H9 (cell line): ENCODE data around the gene CLMN. TPM values are rescaled to one million over a fixed set of nuclear protein-coding genes. Genes with fewer than 3 reads are reported as not detected.

Experiments used
- DNase-seq: peaks from one replicate; pipeline ENCODE4 v3.0.0-alpha.2; 2017
- H2AFZ ChIP-seq: one replicate; pipeline ENCODE4 v1.6.1; 2013; ENCODE audit warnings: mild to moderate bottlenecking, low read length, control low read depth, moderate library complexity
- H2AK5ac ChIP-seq: 2 replicates; pipeline ENCODE4 v1.6.1; 2013; ENCODE audit warnings: low read length, control low read depth, mixed read lengths; ENCODE audit not compliant: insufficient read length
- H2BK120ac ChIP-seq: one replicate; pipeline ENCODE4 v1.6.1; 2013; ENCODE audit warnings: low read depth, mild to moderate bottlenecking, low read length, control low read depth, inconsistent platforms; ENCODE audit not compliant: poor library complexity, severe bottlenecking
- H2BK12ac ChIP-seq: 2 replicates; pipeline ENCODE4 v1.6.1; 2013; ENCODE audit warnings: low read length, control low read depth, mixed read lengths, low read depth; ENCODE audit not compliant: insufficient read length
- H2BK15ac ChIP-seq: 2 replicates; pipeline ENCODE4 v1.6.1; 2013; ENCODE audit warnings: low read depth, low read length, control low read depth
- H2BK20ac ChIP-seq: one replicate; pipeline ENCODE4 v1.6.1; 2013; ENCODE audit warnings: low read depth, mild to moderate bottlenecking, low read length, control low read depth, inconsistent platforms; ENCODE audit not compliant: poor library complexity, severe bottlenecking
- H2BK5ac ChIP-seq: 2 replicates; pipeline ENCODE4 v1.6.1; 2013; ENCODE audit warnings: low read length, control low read depth, mixed read lengths; ENCODE audit not compliant: insufficient read length
- H3K14ac ChIP-seq: 2 replicates; pipeline ENCODE4 v1.6.1; 2013; ENCODE audit warnings: low read length, control low read depth; ENCODE audit not compliant: insufficient read depth
- H3K18ac ChIP-seq: 2 replicates; pipeline ENCODE4 v1.6.1; 2013; ENCODE audit warnings: low read depth, mild to moderate bottlenecking, mixed read lengths, low read length, control low read depth; ENCODE audit not compliant: insufficient read length
- H3K23ac ChIP-seq: 2 replicates; pipeline ENCODE4 v1.6.1; 2013; ENCODE audit warnings: low read length, control low read depth, mixed read lengths, low read depth; ENCODE audit not compliant: insufficient read length
- H3K23me2 ChIP-seq: 2 replicates; pipeline ENCODE4 v1.6.1; 2013; ENCODE audit warnings: low read depth, mild to moderate bottlenecking, mixed read lengths, low read length, control low read depth; ENCODE audit not compliant: insufficient read length, poor library complexity, severe bottlenecking
- H3K27ac ChIP-seq: 2 replicates; pipeline ENCODE4 v1.5.1; 2013; ENCODE audit warnings: low read length, control low read depth, mixed read lengths, low read depth; ENCODE audit not compliant: insufficient read length
- H3K27me3 ChIP-seq: 2 replicates; pipeline ENCODE4 v1.6.1; 2013; ENCODE audit warnings: low read length, control low read depth, inconsistent platforms; ENCODE audit not compliant: insufficient read depth
- H3K4ac ChIP-seq: 2 replicates; pipeline ENCODE4 v1.6.1; 2013; ENCODE audit warnings: low read depth, mild to moderate bottlenecking, control low read depth, inconsistent platforms, low read length, moderate library complexity
- H3K4me1 ChIP-seq: 2 replicates; pipeline ENCODE4 v1.6.1; 2013; ENCODE audit warnings: low read length, control low read depth, inconsistent platforms; ENCODE audit not compliant: insufficient read depth
- H3K4me2 ChIP-seq: 2 replicates; pipeline ENCODE4 v1.6.1; 2013; ENCODE audit warnings: low read length, control low read depth, mixed read lengths; ENCODE audit not compliant: insufficient read length, insufficient read depth
- H3K56ac ChIP-seq: 2 replicates; pipeline ENCODE4 v1.6.1; 2013; ENCODE audit warnings: low read depth, mild to moderate bottlenecking, mixed read lengths, low read length, control low read depth; ENCODE audit not compliant: insufficient read length
- H3K79me1 ChIP-seq: 2 replicates; pipeline ENCODE4 v1.6.1; 2013; ENCODE audit warnings: low read depth, mild to moderate bottlenecking, moderate library complexity, low read length, control low read depth, inconsistent platforms; ENCODE audit not compliant: insufficient read depth, poor library complexity, severe bottlenecking
- H3K79me2 ChIP-seq: 2 replicates; pipeline ENCODE4 v1.6.1; 2013; ENCODE audit warnings: low read length, control low read depth, inconsistent platforms; ENCODE audit not compliant: insufficient read depth
- H3K9ac ChIP-seq: 2 replicates; pipeline ENCODE4 v1.6.1; 2013; ENCODE audit warnings: low read length, control low read depth, mixed read lengths; ENCODE audit not compliant: insufficient read length; ENCODE audit errors: extremely low read depth
- H3K9me3 ChIP-seq: one replicate; pipeline ENCODE4 v1.6.1; 2013; ENCODE audit warnings: low read depth, low read length, inconsistent platforms; ENCODE audit not compliant: control insufficient read depth
- H3T11ph ChIP-seq: one replicate; pipeline ENCODE4 v1.6.1; 2013; ENCODE audit warnings: mild to moderate bottlenecking, low read length, control low read depth, inconsistent platforms
- H4K20me1 ChIP-seq: one replicate; pipeline ENCODE4 v1.6.1; 2013; ENCODE audit not compliant: control insufficient read depth, insufficient read length, insufficient read depth
- H4K5ac ChIP-seq: 2 replicates; pipeline ENCODE4 v1.6.1; 2013; ENCODE audit warnings: low read depth, mild to moderate bottlenecking, mixed read lengths, low read length, control low read depth; ENCODE audit not compliant: insufficient read length
- H4K8ac ChIP-seq: replicated peaks from 2 replicates; pipeline ENCODE4 v1.6.1; 2013; ENCODE audit warnings: low read length, control low read depth, mixed read lengths, low read depth; ENCODE audit not compliant: insufficient read length
- H4K91ac ChIP-seq: 2 replicates; pipeline ENCODE4 v1.6.1; 2013; ENCODE audit warnings: low read depth, mild to moderate bottlenecking, moderate library complexity, mixed read lengths, low read length, control low read depth; ENCODE audit not compliant: insufficient read length
- H3K27ac Mint-ChIP-seq, 3 experiments: 2 replicates in 2 of 3; 3 replicates in 1 of 3; pipeline ENCODE4 v1.8.0; 2020 to 2021; ENCODE audit warnings: mixed read lengths in 3 of 3, mild to moderate bottlenecking in 1 of 3, moderate library complexity in 1 of 3
- H3K27me3 Mint-ChIP-seq: 2 replicates; pipeline ENCODE4 v1.8.0; 2021; ENCODE audit warnings: low read depth, mild to moderate bottlenecking, moderate library complexity, mixed read lengths
- H3K36me3 Mint-ChIP-seq, 3 experiments: 2 replicates in 2 of 3; 3 replicates in 1 of 3; pipeline ENCODE4 v1.8.0; 2020 to 2021; ENCODE audit warnings: low read depth in 3 of 3, mixed read lengths in 3 of 3; ENCODE audit not compliant: insufficient read depth in 1 of 3
- H3K4me1 Mint-ChIP-seq, 2 experiments: 2 replicates each; pipeline ENCODE4 v1.8.0; 2020; ENCODE audit warnings: mixed read lengths in 2 of 2
- H3K4me3 Mint-ChIP-seq, 2 experiments: 2 replicates in 1 of 2; 3 replicates in 1 of 2; pipeline ENCODE4 v1.8.0; 2020 to 2021; ENCODE audit warnings: mild to moderate bottlenecking in 2 of 2, mixed read lengths in 2 of 2, moderate library complexity in 1 of 2
- H3K9me3 Mint-ChIP-seq, 2 experiments: 2 replicates in 1 of 2; 3 replicates in 1 of 2; pipeline ENCODE4 v1.8.0; 2020; ENCODE audit warnings: mild to moderate bottlenecking in 2 of 2, mixed read lengths in 2 of 2, moderate library complexity in 1 of 2
- CTCF ChIP-seq: fragments of 200-600 bp; sonication (generic); conservative IDR thresholded peaks from 3 replicates; pipeline ENCODE4 v1.8.0; 2021; ENCODE audit warnings: antibody characterized with exemption, mild to moderate bottlenecking
- WGBS: extraction: QIAGEN DNeasy Blood & Tissue Kit; methylation state at CpG from one replicate; pipeline ENCODE4 v1.1.7; 2013; ENCODE audit warnings: missing lambda C conversion rate, low lambda C conversion rate, mixed read lengths; ENCODE audit not compliant: insufficient read length; ENCODE audit errors: extremely low coverage; 5-methylcytosine and 5-hydroxymethylcytosine counted together
- total RNA-seq: library from RNA; stranded (reverse); gene quantifications from 2 replicates; pipeline ENCODE4 v1.2.1, GENCODE V29; 2021

The CLMN gene
- total RNA-seq, 1 experiment from 2014 or later = 7.6 TPM

- H2BK20ac ChIP-seq = no peak overlapping the region
- Mint-ChIP-seq H3K27me3 (peaks cover 2% of the 10 kb centered on the region; the same call in 1 of the 2 replicates), H3K4me1 (peaks cover 11 to 19% of the 10 kb centered on the region in 2 experiments), H3K9me3 (no peaks in the 10 kb centered on the region), H3K36me3 (no peaks in the 10 kb centered on the region; a peak in 1 of 7 replicates), H3K27ac (no peak overlapping the region), H3K4me3 (no peak overlapping the region)
- H3K27me3 ChIP-seq = no peaks in the 10 kb centered on the region
- H3K23ac ChIP-seq = no peak overlapping the region
- no peaks in the 10 kb centered on the region for H3K23me2 ChIP-seq
- no peaks in the 10 kb centered on the region for H3K79me1 ChIP-seq
- no peaks in the 10 kb centered on the region for H3K9me3 ChIP-seq
- H3K4me2 ChIP-seq = no peak overlapping the region
- H4K91ac ChIP-seq = no peak overlapping the region
- H2BK15ac ChIP-seq = no peak overlapping the region
- no peak overlapping the region for H2BK5ac ChIP-seq
- no peak overlapping the region for H3K18ac ChIP-seq
- H3K27ac ChIP-seq = no peak overlapping the region
- no peak overlapping the region for H2AK5ac ChIP-seq
- H4K8ac ChIP-seq = no peak overlapping the region
- no peak overlapping the region for H2AFZ ChIP-seq
- H3T11ph ChIP-seq = no peak overlapping the region
- H3K79me2 ChIP-seq = no peaks in the 10 kb centered on the region
- no CpG with 5 or more reads among the region's 8 CpGs for WGBS
- no peaks in the 10 kb centered on the region for H4K20me1 ChIP-seq
- no peak overlapping the region for H2BK120ac ChIP-seq
- H3K4me1 ChIP-seq = no peaks in the 10 kb centered on the region
- H4K5ac ChIP-seq = no peak overlapping the region
- no peak overlapping the region for H3K9ac ChIP-seq
- H3K14ac ChIP-seq = no peak overlapping the region
- H3K56ac ChIP-seq = no peak overlapping the region
- DNase-seq = no peak
- H2BK12ac ChIP-seq = no peak overlapping the region
- H3K4ac ChIP-seq = no peak overlapping the region
- TF ChIP-seq CTCF = no peak
These were observed 85.3 kb downstream of the CLMN start for GRCh38 chr14:95234426-95234825.
